ENCODE results near the gene TMEM202. TPM values are rescaled to one million over a fixed set of nuclear protein-coding genes. Genes with fewer than 3 reads are reported as not detected.
"Not testable (repeated sequence)": the region's sequence is repeated elsewhere in the genome, so short reads cannot be mapped to it uniquely, and the experiment has no call there.

The TMEM202 gene
- total and polyA plus RNA-seq, 8 donors: 0.38 TPM; not detected in 7

GRCh38 chr15:72369964-72370363 lies 28.1 kb upstream of the TMEM202 start:
- Histone ChIP-seq H3K36me3 (no peaks in the 10 kb centered on the region), H3K4me1 (peaks cover 0 to 96% of the 10 kb centered on the region in 2 donors), H3K27ac (peak overlapping the region; percentile 0 to 87), H3K27me3 (no peaks in the 10 kb centered on the region), H3K4me3 (no peak overlapping the region), H3K9me3 (no peaks in the 10 kb centered on the region)
- no peak for DNase-seq
- ATAC-seq: peak; percentile 56
- intact Hi-C loops (cut with DNase I): no loop called here
- no peak for TF ChIP-seq CTCF (IDR thresholded peaks at IDR 0.05)

- H3K9me3 ChIP-seq: no peaks in the 10 kb centered on the region
- peak overlapping the region in 1 of 2 donors; percentile 52 for H3K27ac ChIP-seq
- peaks cover 0 to 89% of the 10 kb centered on the region in 2 donors for H3K4me1 ChIP-seq
- H3K27me3 ChIP-seq: no peaks in the 10 kb centered on the region
- ATAC-seq (no peak), DNase-seq (no peak)
- no peak overlapping the region for H3K4me3 ChIP-seq
- no peak for TF ChIP-seq CTCF (IDR thresholded peaks at IDR 0.05)
- no peaks in the 10 kb centered on the region for H3K36me3 ChIP-seq
- intact Hi-C loops (cut with DNase I): no loop called here
Observed at GRCh38 chr15:72372361-72372760, 25.7 kb upstream of the TMEM202 start.

GRCh38 chr15:72375501-72375845 lies 22.6 kb upstream of the TMEM202 start:
- intact Hi-C loops (cut with DNase I): no loop called here
- TF ChIP-seq CTCF (IDR thresholded peaks at IDR 0.05): no peak
- ATAC-seq (peak; percentile 85), DNase-seq (peak in 2 of 4 donors; percentile 79 to 89)
- Histone ChIP-seq H3K9me3 (no peaks in the 10 kb centered on the region), H3K4me1 (peaks cover 0 to 58% of the 10 kb centered on the region in 2 donors), H3K36me3 (no peaks in the 10 kb centered on the region), H3K4me3 (peak overlapping the region; percentile 61 to 75), H3K27ac (peak overlapping the region; percentile 91 to 94), H3K27me3 (no peaks in the 10 kb centered on the region)

GRCh38 chr15:72375846-72376581 lies 22.1 kb upstream of the TMEM202 start, which contains the start of gene HEXA:
Gene HEXA, minus strand, starts transcription at chr15:72376014. Its CDS starts 42 bp downstream, at chr15:72375972.
- no peak for TF ChIP-seq CTCF (IDR thresholded peaks at IDR 0.05)
- Histone ChIP-seq H3K27ac (peak within 1 kb of the TSS; percentile 91 to 94), H3K36me3 (no peaks in the 10 kb centered on the region), H3K4me3 (peak within 1 kb of the TSS; percentile 61 to 75), H3K27me3 (no peaks in the 10 kb centered on the region), H3K4me1 (peaks cover 0 to 52% of the 10 kb centered on the region in 2 donors), H3K9me3 (no peaks in the 10 kb centered on the region)
- intact Hi-C loops (cut with DNase I): no loop called here
- DNase-seq (peak; percentile 94 to 97 (median 96)), ATAC-seq (peak; percentile 94)

GRCh38 chr15:72377331-72377730 lies 20.8 kb upstream of the TMEM202 start:
- no peaks in the 10 kb centered on the region for H3K36me3 ChIP-seq
- H3K4me1 ChIP-seq: peaks cover 0 to 39% of the 10 kb centered on the region in 2 donors
- no peaks in the 10 kb centered on the region for H3K9me3 ChIP-seq
- intact Hi-C loops (cut with DNase I): no loop called here
- TF ChIP-seq CTCF (IDR thresholded peaks at IDR 0.05): no peak
- no peak for DNase-seq
- H3K4me3 ChIP-seq: no peak overlapping the region
- H3K27me3 ChIP-seq: no peaks in the 10 kb centered on the region
- peak overlapping the region in 1 of 2 donors; percentile 94 for H3K27ac ChIP-seq
- no peak for ATAC-seq

GRCh38 chr15:72379106-72379505 lies 19.0 kb upstream of the TMEM202 start:
- intact Hi-C loops (cut with DNase I); H3K4me3 ChIP-seq; H3K27me3 ChIP-seq; H3K9me3 ChIP-seq; ATAC-seq; H3K36me3 ChIP-seq; DNase-seq; H3K27ac ChIP-seq: not testable (repeated sequence)
- H3K4me1 ChIP-seq: peaks cover 0 to 23% of the 10 kb centered on the region in 2 donors
